T-helper 22 cell (primary cell): ENCODE measurements around the gene PITPNC1.
"Not testable (repeated sequence)": the region's sequence is repeated elsewhere in the genome, so short reads cannot be mapped to it uniquely, and the experiment has no call there.

ENCODE experiments used
- DNase-seq: peaks from one replicate; pipeline ENCODE4 v3.0.0-alpha.2; 2020; ENCODE audit warnings: low read depth

Gene PITPNC1

DNA sequence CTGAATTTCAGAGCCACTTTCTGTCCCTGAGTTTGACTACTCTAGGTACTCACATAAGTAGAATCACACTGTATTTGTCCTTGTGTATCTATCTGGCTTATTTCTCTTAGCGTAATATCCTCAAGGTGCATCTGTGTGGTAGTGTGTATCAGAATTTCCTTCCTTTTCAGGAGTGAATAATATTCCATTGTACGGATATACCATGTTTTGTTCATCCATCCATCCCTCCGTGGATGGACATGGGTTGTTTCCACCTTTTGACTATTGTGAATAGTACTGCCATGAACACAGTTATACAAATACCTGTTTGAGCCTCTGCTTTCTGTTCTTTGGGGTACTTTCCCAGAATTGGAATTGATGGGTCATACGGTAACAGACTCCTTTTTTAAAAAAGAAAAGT is 111.7 kb downstream of the PITPNC1 start:
- DNase-seq, result no peak

DNA sequence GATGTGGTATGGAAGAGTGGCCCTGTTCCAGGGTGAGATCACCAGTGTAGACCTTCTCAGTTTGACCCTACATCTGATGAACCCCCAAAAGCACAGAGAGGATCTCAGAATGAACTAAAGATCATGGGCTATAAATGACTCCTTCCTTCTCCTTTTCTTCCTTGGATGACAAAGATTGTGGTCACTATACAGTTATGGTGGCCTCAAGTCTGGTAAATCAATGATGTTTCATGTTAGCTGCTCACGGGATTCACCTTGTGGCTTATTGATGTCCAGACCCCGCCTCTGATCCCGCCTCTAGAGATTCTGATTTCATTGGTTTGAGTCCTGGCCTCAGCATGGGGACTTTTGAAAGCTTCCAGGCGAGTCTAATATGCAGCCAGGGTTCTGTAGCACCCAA is 112.2 kb downstream of the PITPNC1 start:
- DNase-seq, result no peak

DNA sequence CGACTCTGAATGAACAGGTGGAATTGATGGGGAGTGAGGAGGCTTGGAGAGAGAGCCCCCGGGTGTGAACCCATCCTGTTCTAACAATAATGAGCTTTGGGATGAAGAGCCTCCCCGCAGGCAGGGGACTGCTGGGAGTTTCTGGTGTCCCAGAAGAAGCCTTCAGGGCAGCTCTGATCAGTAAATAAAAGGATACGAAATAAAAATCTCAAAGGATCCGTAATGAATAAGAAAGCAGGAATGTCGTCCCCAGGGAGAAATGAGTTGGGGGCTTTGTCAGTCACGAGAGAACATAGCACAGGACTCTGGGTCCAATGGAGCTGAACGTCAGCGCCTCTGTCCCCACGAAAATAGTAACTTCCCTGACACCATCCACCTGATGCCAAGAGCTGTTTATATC is 113.4 kb downstream of the PITPNC1 start:
- DNase-seq, result no peak

DNA sequence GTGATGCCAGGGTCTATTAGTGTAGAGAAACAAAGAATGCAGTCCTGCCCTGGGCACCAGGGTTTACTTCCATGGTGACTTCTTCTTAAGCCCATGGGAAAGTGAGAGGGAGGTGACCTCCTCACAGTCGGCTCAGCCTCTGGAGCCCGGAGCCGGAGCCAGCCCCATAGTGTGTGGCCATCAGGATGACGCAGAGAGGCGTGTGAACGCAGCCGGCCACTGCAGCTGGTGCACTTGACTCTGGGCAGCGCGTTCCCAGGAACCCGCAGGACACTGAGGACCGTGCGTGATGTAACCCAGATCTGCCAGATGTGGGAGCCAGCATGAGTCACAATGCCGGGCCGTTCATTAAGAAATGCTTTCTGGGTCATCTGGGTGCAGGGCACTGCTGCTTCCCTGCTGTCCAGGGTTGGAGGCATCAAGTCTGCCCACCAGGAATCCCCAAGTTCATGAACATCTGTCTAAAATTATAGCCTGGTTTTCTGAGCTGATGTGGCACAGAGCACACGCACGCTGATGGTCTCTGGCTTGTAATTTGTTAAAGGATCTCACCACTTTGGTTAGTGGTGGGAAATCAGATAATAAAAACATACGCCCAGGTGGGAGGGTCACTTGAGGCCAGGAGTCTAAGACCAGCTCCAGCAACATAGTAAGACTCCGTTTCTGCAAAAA is 114.1 kb downstream of the PITPNC1 start:
- DNase-seq, result no peak

- no peak for DNase-seq
These were observed 114.6 kb downstream of the PITPNC1 start for GRCh38 chr17:67491681-67492024.

DNA sequence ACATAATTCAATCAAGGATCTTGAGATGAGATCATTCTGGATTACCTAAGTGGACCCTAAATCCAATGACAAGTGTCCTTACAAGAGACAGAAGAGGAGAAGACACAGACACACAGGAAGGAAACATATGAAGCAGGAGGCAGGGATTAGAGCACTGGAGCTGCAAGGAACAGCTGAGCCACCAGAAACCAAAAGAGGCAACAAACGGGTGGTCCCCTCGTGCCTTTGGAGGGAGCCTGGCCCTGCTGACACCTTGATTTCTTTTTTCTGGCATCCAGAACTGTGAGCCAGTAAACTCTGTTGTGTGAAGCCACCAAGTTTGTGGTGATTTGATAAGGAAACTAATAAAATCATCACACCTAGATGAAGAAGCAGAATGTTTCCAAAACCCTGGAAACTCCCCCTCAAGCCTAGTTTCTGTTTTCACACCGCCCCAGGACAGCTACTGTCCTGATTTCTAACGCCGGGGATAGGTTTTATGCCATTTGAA is 115.2 kb downstream of the PITPNC1 start:
- no peak for DNase-seq

DNA sequence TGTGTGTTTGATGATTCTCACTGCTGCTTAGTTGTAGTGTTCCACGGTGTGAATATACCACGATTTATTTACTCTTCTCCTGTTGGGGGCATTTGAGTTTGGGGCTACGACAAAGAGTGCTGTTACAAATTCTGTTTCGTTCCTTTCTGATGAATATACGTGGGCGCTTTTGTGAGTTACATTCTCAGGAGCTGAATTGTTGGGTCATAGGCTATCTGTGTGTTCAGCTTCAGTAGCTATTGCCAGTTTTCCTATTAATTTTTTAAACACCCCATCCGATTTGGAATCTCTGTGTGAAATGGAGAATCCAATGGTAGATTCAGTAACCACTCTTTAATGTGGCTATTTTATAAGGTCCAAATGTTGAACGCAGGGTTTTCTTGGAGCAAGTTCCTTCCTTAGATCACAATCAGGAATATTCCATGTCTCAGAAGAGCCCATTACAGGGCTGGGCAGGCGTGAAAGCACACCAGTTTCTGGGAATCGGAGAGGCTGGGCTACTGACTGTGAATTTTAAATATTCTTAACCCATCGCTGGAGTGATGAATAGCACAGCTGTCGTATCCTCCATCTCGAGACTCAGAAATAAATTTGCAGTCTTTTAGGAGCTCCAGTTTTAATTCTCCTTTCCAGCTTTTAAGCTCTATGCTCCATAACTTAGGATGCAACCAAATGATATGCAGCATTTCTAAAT is 115.9 kb downstream of the PITPNC1 start:
- no peak for DNase-seq

DNA sequence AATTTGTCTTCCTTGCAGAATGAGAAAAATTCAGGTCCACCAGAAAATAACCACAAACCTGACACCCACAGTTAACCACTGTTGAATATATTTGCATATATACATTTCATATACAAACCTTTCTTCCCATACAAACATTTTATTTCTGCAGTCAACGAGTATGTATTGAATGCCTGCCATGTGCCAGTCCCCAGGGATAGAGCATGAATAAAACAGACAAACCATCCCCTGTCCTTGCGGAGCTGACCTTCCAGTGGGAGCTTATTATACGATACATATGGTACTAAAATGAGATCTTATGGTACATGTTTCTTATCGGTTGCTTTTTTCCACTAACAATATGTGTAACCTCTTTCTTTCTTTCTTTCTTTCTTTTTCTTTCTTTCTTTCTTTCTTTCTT is 116.7 kb downstream of the PITPNC1 start:
- no peak for DNase-seq

GRCh38 chr17:67495534-67495933 is 118.5 kb downstream of the PITPNC1 start:
- not testable (repeated sequence) for DNase-seq

GRCh38 chr17:67496286-67496685 is 119.2 kb downstream of the PITPNC1 start:
- no peak for DNase-seq

- DNase-seq, result no peak
These were observed 122.6 kb downstream of the PITPNC1 start for GRCh38 chr17:67499685-67500084.

DNA sequence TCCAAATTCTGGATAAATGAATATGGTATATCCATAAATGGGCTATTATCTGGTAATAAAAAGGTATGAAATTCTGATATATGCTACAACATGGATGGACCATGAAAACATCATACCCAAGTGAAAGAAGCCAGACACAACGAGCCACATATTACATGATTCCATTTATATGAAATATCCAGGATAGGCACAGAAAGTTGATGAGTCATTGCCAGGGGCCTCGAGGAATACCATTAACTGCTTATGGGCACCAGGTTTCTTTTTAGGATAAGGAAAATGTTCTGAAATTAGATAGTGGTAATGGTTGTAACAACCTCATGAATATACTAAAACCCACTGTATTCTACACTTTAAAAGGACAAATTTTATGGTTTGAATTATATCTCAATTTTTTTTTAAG is 123.2 kb downstream of the PITPNC1 start:
- no peak for DNase-seq

- DNase-seq, result no peak
These were observed 123.7 kb downstream of the PITPNC1 start for GRCh38 chr17:67500677-67501300.

GRCh38 chr17:67502151-67502550 is 125.1 kb downstream of the PITPNC1 start:
- no peak for DNase-seq

- DNase-seq, result no peak
These were observed 126.1 kb downstream of the PITPNC1 start for GRCh38 chr17:67503184-67503583.

GRCh38 chr17:67503739-67504138 is 126.7 kb downstream of the PITPNC1 start:
- DNase-seq, result no peak

- DNase-seq, result no peak
These were observed 127.1 kb downstream of the PITPNC1 start for GRCh38 chr17:67504182-67504581.

GRCh38 chr17:67506966-67507365 is 129.9 kb downstream of the PITPNC1 start:
- no peak for DNase-seq

- DNase-seq, result no peak
These were observed 132.6 kb downstream of the PITPNC1 start for GRCh38 chr17:67509390-67510287.

- no peak for DNase-seq
These were observed 133.9 kb downstream of the PITPNC1 start for GRCh38 chr17:67511012-67511411.

GRCh38 chr17:67511804-67512203 is 134.7 kb downstream of the PITPNC1 start:
- no peak for DNase-seq

DNA sequence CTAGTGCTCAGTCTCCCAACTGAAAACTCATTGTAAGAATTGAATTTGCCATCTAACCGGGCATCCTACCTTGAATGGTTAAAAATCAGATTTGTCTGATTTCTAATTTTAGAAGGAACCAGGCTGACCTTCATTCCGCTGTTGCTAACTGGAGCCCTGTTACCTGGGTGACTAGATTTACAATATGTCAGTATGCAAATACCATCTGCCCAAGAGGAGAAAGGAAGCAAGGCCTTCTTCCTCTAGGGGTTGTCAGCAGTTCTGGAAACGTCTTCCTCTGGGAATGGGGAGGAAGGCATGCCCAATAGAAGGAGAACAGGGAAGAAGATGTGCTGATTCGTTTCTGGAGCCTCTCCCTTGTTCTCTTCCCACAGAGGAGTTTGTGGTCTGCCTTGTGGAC is 137.9 kb downstream of the PITPNC1 start:
- DNase-seq, result no peak
